ENCODE measurements around the gene CYP26A1.

- no peak for TF ChIP-seq CTCF (IDR thresholded peaks at IDR 0.05; ENCODE audit: low read depth, low read length, missing input control)
- no peak for TF ChIP-seq ATF3 (IDR thresholded peaks at IDR 0.05)
- TF ChIP-seq JUND (IDR thresholded peaks at IDR 0.05): no peak
- TF ChIP-seq REST (IDR thresholded peaks at IDR 0.05): no peak
- TF ChIP-seq MAX (IDR thresholded peaks at IDR 0.05): no peak
- TF ChIP-seq TAF1 (conservative IDR thresholded peaks at IDR 0.05): no peak
- no peak for TF ChIP-seq RXRA (IDR thresholded peaks at IDR 0.05)
- TF ChIP-seq SP1 (IDR thresholded peaks at IDR 0.05): no peak
- no peak for TF ChIP-seq RAD21 (IDR thresholded peaks at IDR 0.05)
- TF ChIP-seq GABPA (IDR thresholded peaks at IDR 0.05 in 1 of 2, conservative IDR thresholded peaks at IDR 0.05 in 1 of 2): no peak
Observed at GRCh38 chr10:93054486-93054885, 19.2 kb upstream of the CYP26A1 start.

Data from liver (tissue), 3 donors.